ENCODE data around the gene FERMT2. TPM values are rescaled to one million over a fixed set of nuclear protein-coding genes. Genes with fewer than 3 reads are reported as not detected.

Gene FERMT2
- total RNA-seq, 6 donors from 2014 or later = 34.6 to 121 (median 72.3) TPM

GRCh38 chr14:52845081-52845480 is 105.8 kb downstream of the FERMT2 start:
- peak overlapping the region; percentile 39 to 76 (median 46) for H3K27ac ChIP-seq
- no peaks in the 10 kb centered on the region for H3K36me3 ChIP-seq
- H3K4me3 ChIP-seq = no peak overlapping the region
- no peak for TF ChIP-seq EP300 (IDR thresholded peaks at IDR 0.05)
- TF ChIP-seq POLR2A (IDR thresholded peaks at IDR 0.05) = no peak
- TF ChIP-seq CTCF (IDR thresholded peaks at IDR 0.05) = no peak
- TF ChIP-seq POLR2AphosphoS5 (IDR thresholded peaks at IDR 0.05) = no peak
- WGBS, 2 donors = 79 to 85% methylated on average over 5 of the region's 5 CpGs
- H3K9me3 ChIP-seq = no peaks in the 10 kb centered on the region
- DNase-seq = no peak
- H3K4me1 ChIP-seq = peaks cover 6 to 12% (median 9%) of the 10 kb centered on the region in 4 donors
- no peak for ATAC-seq (ENCODE audit: low FRiP score in 2 of 2)
- H3K27me3 ChIP-seq = no peaks in the 10 kb centered on the region

GRCh38 chr14:52844262-52845060 is 106.4 kb downstream of the FERMT2 start:
- 37 to 42% methylated on average over 6 of the region's 6 CpGs for WGBS, 2 donors
- DNase-seq = no peak
- peak in 1 of 2 donors; percentile 51 for ATAC-seq (ENCODE audit: low FRiP score in 2 of 2)
- H3K27me3 ChIP-seq = no peaks in the 10 kb centered on the region
- H3K9me3 ChIP-seq = no peaks in the 10 kb centered on the region
- no peaks in the 10 kb centered on the region for H3K36me3 ChIP-seq
- H3K27ac ChIP-seq = peak overlapping the region; percentile 39 to 76 (median 46)
- H3K4me1 ChIP-seq = peaks cover 6 to 12% (median 9%) of the 10 kb centered on the region in 4 donors
- no peak for TF ChIP-seq POLR2AphosphoS5 (IDR thresholded peaks at IDR 0.05)
- no peak for TF ChIP-seq CTCF (IDR thresholded peaks at IDR 0.05)
- TF ChIP-seq POLR2A (IDR thresholded peaks at IDR 0.05) = no peak
- no peak for TF ChIP-seq EP300 (IDR thresholded peaks at IDR 0.05)
- no peak overlapping the region for H3K4me3 ChIP-seq

GRCh38 chr14:52840877-52841276 is 110.0 kb downstream of the FERMT2 start:
- peaks cover 3 to 12% (median 9%) of the 10 kb centered on the region in 4 donors for H3K4me1 ChIP-seq
- H3K9me3 ChIP-seq = no peaks in the 10 kb centered on the region
- DNase-seq (peak in 1 of 2 donors; percentile 28), ATAC-seq (ENCODE audit: low FRiP score in 2 of 2) (peak; percentile 30 to 89)
- no peaks in the 10 kb centered on the region for H3K36me3 ChIP-seq
- 49 to 57% methylated on average over 3 of the region's 3 CpGs for WGBS, 2 donors
- H3K27me3 ChIP-seq = no peaks in the 10 kb centered on the region
- H3K27ac ChIP-seq = peak overlapping the region in 1 of 4 donors; percentile 42
- TF ChIP-seq POLR2A (IDR thresholded peaks at IDR 0.05) = no peak
- TF ChIP-seq POLR2AphosphoS5 (IDR thresholded peaks at IDR 0.05) = no peak
- TF ChIP-seq EP300 (IDR thresholded peaks at IDR 0.05) = no peak
- TF ChIP-seq CTCF (IDR thresholded peaks at IDR 0.05) = no peak
- no peak overlapping the region for H3K4me3 ChIP-seq

DNA sequence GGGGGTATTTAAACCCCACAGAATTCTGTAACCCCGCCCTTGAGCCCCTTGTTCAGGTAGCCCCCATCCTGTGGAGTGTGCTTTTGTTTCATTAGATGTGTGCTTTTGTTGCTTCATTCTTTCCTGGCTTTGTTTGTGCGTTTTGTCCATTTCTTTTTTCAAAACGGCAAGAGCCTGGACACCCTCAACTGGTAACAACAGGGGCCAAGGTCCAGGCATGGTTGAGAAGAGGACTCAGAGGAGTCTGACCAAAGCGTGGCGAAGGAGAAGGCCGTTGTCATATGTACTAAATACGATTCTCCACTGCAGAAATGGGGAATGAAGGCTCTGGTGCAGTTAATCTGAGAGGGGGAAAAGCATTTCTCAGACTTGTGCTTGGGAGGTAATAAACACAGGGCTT is 113.4 kb downstream of the FERMT2 start:
- no peak overlapping the region for H3K27ac ChIP-seq
- H3K27me3 ChIP-seq = no peaks in the 10 kb centered on the region
- H3K4me3 ChIP-seq = no peak overlapping the region
- no peak for DNase-seq
- ATAC-seq (ENCODE audit: low FRiP score in 2 of 2) = no peak
- 88 to 89% methylated on average over 7 of the region's 7 CpGs for WGBS, 2 donors
- H3K36me3 ChIP-seq = no peaks in the 10 kb centered on the region
- H3K4me1 ChIP-seq = peaks cover 0 to 6% (median 4%) of the 10 kb centered on the region in 4 donors
- TF ChIP-seq POLR2A (IDR thresholded peaks at IDR 0.05) (no peak), CTCF (IDR thresholded peaks at IDR 0.05) (no peak), EP300 (IDR thresholded peaks at IDR 0.05) (no peak), POLR2AphosphoS5 (IDR thresholded peaks at IDR 0.05) (no peak)
- no peaks in the 10 kb centered on the region for H3K9me3 ChIP-seq
